Mucosa of stomach (tissue), 1 donor: Measurements from ENCODE around the gene TMEM18.
"Not testable (repeated sequence)": the region's sequence is repeated elsewhere in the genome, so short reads cannot be mapped to it uniquely, and the experiment has no call there.

Experiments used
- H3K27me3 ChIP-seq: one replicate; pipeline ENCODE4 v1.7.0; 2013; ENCODE audit warnings: mild to moderate bottlenecking, low read length; ENCODE audit not compliant: control insufficient read depth, insufficient read depth
- H3K36me3 ChIP-seq: one replicate; pipeline ENCODE4 v1.7.0; 2013; ENCODE audit warnings: low read length; ENCODE audit not compliant: control insufficient read depth, insufficient read depth
- H3K4me1 ChIP-seq: one replicate; pipeline ENCODE4 v1.7.0; 2013; ENCODE audit warnings: mild to moderate bottlenecking, low read length; ENCODE audit not compliant: control insufficient read depth, insufficient read depth
- H3K4me3 ChIP-seq: one replicate; pipeline ENCODE4 v1.7.0; 2013; ENCODE audit warnings: low read length
- H3K9ac ChIP-seq: one replicate; pipeline ENCODE4 v1.7.0; 2013; ENCODE audit warnings: mild to moderate bottlenecking, low read length, moderate library complexity
- H3K9me3 ChIP-seq: one replicate; pipeline ENCODE4 v1.7.0; 2013; ENCODE audit warnings: mild to moderate bottlenecking, low read length, moderate library complexity; ENCODE audit not compliant: control insufficient read depth
- donor health status: Pancreatic carcinoma.

Gene TMEM18

GRCh38 chr2:710867-711665 lies 33.9 kb upstream of the TMEM18 start:
- Histone ChIP-seq H3K9ac (no peak overlapping the region), H3K27me3 (no peaks in the 10 kb centered on the region), H3K9me3 (no peaks in the 10 kb centered on the region), H3K36me3 (no peaks in the 10 kb centered on the region), H3K4me1 (no peaks in the 10 kb centered on the region), H3K4me3 (no peak overlapping the region)

GRCh38 chr2:709138-709765 lies 32.0 kb upstream of the TMEM18 start:
- H3K4me3 ChIP-seq: no peak overlapping the region
- H3K9ac ChIP-seq: no peak overlapping the region
- H3K36me3 ChIP-seq: no peaks in the 10 kb centered on the region
- H3K27me3 ChIP-seq: no peaks in the 10 kb centered on the region
- H3K9me3 ChIP-seq: no peaks in the 10 kb centered on the region
- H3K4me1 ChIP-seq: no peaks in the 10 kb centered on the region

- Histone ChIP-seq H3K4me1 (no peaks in the 10 kb centered on the region), H3K4me3 (no peak overlapping the region), H3K36me3 (no peaks in the 10 kb centered on the region), H3K27me3 (no peaks in the 10 kb centered on the region), H3K9ac (no peak overlapping the region), H3K9me3 (no peaks in the 10 kb centered on the region)
Observed at GRCh38 chr2:708667-709066, 31.5 kb upstream of the TMEM18 start.

- Histone ChIP-seq H3K27me3 (no peaks in the 10 kb centered on the region), H3K9ac (no peak overlapping the region), H3K9me3 (no peaks in the 10 kb centered on the region), H3K4me3 (no peak overlapping the region), H3K36me3 (no peaks in the 10 kb centered on the region), H3K4me1 (no peaks in the 10 kb centered on the region)
Observed at GRCh38 chr2:705971-706511, 28.8 kb upstream of the TMEM18 start.

- not testable (repeated sequence) for H3K9me3 ChIP-seq, H3K4me1 ChIP-seq
Observed at GRCh38 chr2:702765-703164, 25.6 kb upstream of the TMEM18 start.

GRCh38 chr2:696999-697627 lies 19.9 kb upstream of the TMEM18 start:
- Histone ChIP-seq H3K9me3 (no peaks in the 10 kb centered on the region), H3K4me1 (peaks cover 4% of the 10 kb centered on the region), H3K4me3 (no peak overlapping the region), H3K27me3 (no peaks in the 10 kb centered on the region), H3K36me3 (no peaks in the 10 kb centered on the region), H3K9ac (no peak overlapping the region)

More at GRCh38 chr2:702765-703164, 25.6 kb upstream of the TMEM18 start:
- not testable (repeated sequence) for H3K36me3 ChIP-seq, H3K27me3 ChIP-seq, H3K9ac ChIP-seq, H3K4me3 ChIP-seq

GRCh38 chr2:696463-696862 lies 19.3 kb upstream of the TMEM18 start:
- no peaks in the 10 kb centered on the region for H3K36me3 ChIP-seq
- H3K9me3 ChIP-seq: no peaks in the 10 kb centered on the region
- H3K4me3 ChIP-seq: no peak overlapping the region
- no peaks in the 10 kb centered on the region for H3K27me3 ChIP-seq
- peaks cover 4% of the 10 kb centered on the region for H3K4me1 ChIP-seq
- H3K9ac ChIP-seq: no peak overlapping the region

GRCh38 chr2:694906-695510 lies 17.8 kb upstream of the TMEM18 start:
- H3K36me3 ChIP-seq: no peaks in the 10 kb centered on the region
- no peaks in the 10 kb centered on the region for H3K9me3 ChIP-seq
- no peak overlapping the region for H3K9ac ChIP-seq
- no peaks in the 10 kb centered on the region for H3K27me3 ChIP-seq
- H3K4me3 ChIP-seq: no peak overlapping the region
- H3K4me1 ChIP-seq: peaks cover 4% of the 10 kb centered on the region

GRCh38 chr2:694174-694573 lies 17.0 kb upstream of the TMEM18 start:
- Histone ChIP-seq H3K36me3 (no peaks in the 10 kb centered on the region), H3K4me3 (no peak overlapping the region), H3K9ac (no peak overlapping the region), H3K4me1 (peaks cover 4% of the 10 kb centered on the region), H3K9me3 (no peaks in the 10 kb centered on the region), H3K27me3 (no peaks in the 10 kb centered on the region)

GRCh38 chr2:693606-694005 lies 16.4 kb upstream of the TMEM18 start:
- H3K4me3 ChIP-seq: no peak overlapping the region

GRCh38 chr2:692767-693166 lies 15.6 kb upstream of the TMEM18 start:
- H3K4me3 ChIP-seq: no peak overlapping the region
- H3K9ac ChIP-seq: no peak overlapping the region
- no peaks in the 10 kb centered on the region for H3K36me3 ChIP-seq
- peaks cover 4% of the 10 kb centered on the region for H3K4me1 ChIP-seq
- H3K9me3 ChIP-seq: no peaks in the 10 kb centered on the region
- no peaks in the 10 kb centered on the region for H3K27me3 ChIP-seq

More at GRCh38 chr2:693606-694005, 16.4 kb upstream of the TMEM18 start:
- no peak overlapping the region for H3K9ac ChIP-seq
- no peaks in the 10 kb centered on the region for H3K9me3 ChIP-seq
- peaks cover 4% of the 10 kb centered on the region for H3K4me1 ChIP-seq
- H3K27me3 ChIP-seq: no peaks in the 10 kb centered on the region
- no peaks in the 10 kb centered on the region for H3K36me3 ChIP-seq
